Activated CD8-positive, alpha-beta T cell treated with anti-CD3 and anti-CD28 coated beads for 36 hours (primary cell): ENCODE measurements around the gene CD300LF. TPM values are rescaled to one million over a fixed set of nuclear protein-coding genes. Genes with fewer than 3 reads are reported as not detected.

ENCODE experiments used
- ATAC-seq: fragments of 200-7000 bp; cut with Tn5 transposase; one replicate; pipeline ENCODE4 v1.10.0; 2021; ENCODE audit warnings: mild to moderate bottlenecking, moderate library complexity
- CTCF ChIA-PET: fragments of 350-600 bp; sonication (Branson Sonifier 250); formaldehyde crosslinking; loops from one replicate; lab custom pipeline; 2021; ENCODE audit warnings: antibody characterized with exemption; lab: Charles Lee
- POLR2A ChIA-PET: fragments of 350-600 bp; sonication (Branson Sonifier 250); formaldehyde crosslinking; loops from one replicate; lab custom pipeline; 2021; ENCODE audit warnings: antibody characterized with exemption; lab: Charles Lee
- DNase-seq: peaks from one replicate; pipeline ENCODE4 v3.0.0-alpha.2; 2020
- H3K27ac Mint-ChIP-seq: one replicate; pipeline ENCODE4 v1.8.0; 2021; ENCODE audit warnings: mild to moderate bottlenecking, mixed read lengths
- H3K27me3 Mint-ChIP-seq: one replicate; pipeline ENCODE4 v1.8.0; 2021; ENCODE audit warnings: mixed read lengths
- H3K36me3 Mint-ChIP-seq: one replicate; pipeline ENCODE4 v1.8.0; 2021; ENCODE audit warnings: low read depth, mixed read lengths
- H3K4me1 Mint-ChIP-seq: one replicate; pipeline ENCODE4 v1.8.0; 2021; ENCODE audit warnings: low read depth, mixed read lengths
- H3K4me3 Mint-ChIP-seq: one replicate; pipeline ENCODE4 v1.8.0; 2021; ENCODE audit warnings: mild to moderate bottlenecking, moderate library complexity, mixed read lengths
- H3K9me3 Mint-ChIP-seq: one replicate; pipeline ENCODE4 v1.8.0; 2021; ENCODE audit warnings: mixed read lengths
- CTCF ChIP-seq: fragments of 200-600 bp; IDR thresholded peaks from one replicate; pipeline ENCODE4 v1.8.0; 2022; ENCODE audit warnings: antibody characterized with exemption, mild to moderate bottlenecking
- intact Hi-C: fragments of 100-400 bp; cut with micrococcal nuclease; formaldehyde crosslinking; loops from one replicate; pipeline ENCODE4 v1.10.0; 2022
- total RNA-seq, 2 experiments: library from RNA; stranded (reverse); gene quantifications; one replicate each; pipeline ENCODE4 v1.2.3, GENCODE V29; 2021

CD300LF gene
- total RNA-seq, 2 experiments from 2014 or later, result not detected

- Mint-ChIP-seq H3K4me3 (no peak overlapping the region), H3K36me3 (no peaks in the 10 kb centered on the region)
Observed at GRCh38 chr17:74663561-74663960, 49.2 kb downstream of the CD300LF start.

GRCh38 chr17:74659889-74660288 lies 52.8 kb downstream of the CD300LF start:
- POLR2A ChIA-PET, result interaction anchor here (1.3 kb wide), 1 partner anchor 30 kb away, joined by 5 read pairs; no protein-coding TSS in a partner anchor

More at GRCh38 chr17:74663561-74663960, 49.2 kb downstream of the CD300LF start:
- Mint-ChIP-seq H3K4me1 (no peaks in the 10 kb centered on the region), H3K27ac (no peak overlapping the region), H3K9me3 (no peaks in the 10 kb centered on the region), H3K27me3 (peaks cover 26% of the 10 kb centered on the region)
- CTCF ChIA-PET, result interaction anchor here (1.8 to 2.1 kb wide), 2 partner anchors 11 to 74 kb away, joined by 5 to 10 read pairs; partner anchors contain the start of gene RAB37
- no peak for TF ChIP-seq CTCF
- intact Hi-C loops, result no loop called here
- POLR2A ChIA-PET, result no interaction called here
- DNase-seq (no peak), ATAC-seq (no peak)

GRCh38 chr17:74658620-74659019 lies 54.1 kb downstream of the CD300LF start:
- Mint-ChIP-seq H3K4me1 (peaks cover 3% of the 10 kb centered on the region), H3K27ac (no peak overlapping the region), H3K36me3 (no peaks in the 10 kb centered on the region), H3K9me3 (no peaks in the 10 kb centered on the region), H3K4me3 (no peak overlapping the region), H3K27me3 (peaks cover 13% of the 10 kb centered on the region)
- no peak for DNase-seq
- ChIA-PET POLR2A (no interaction called here), CTCF (interaction anchor here (0.7 to 5.8 kb wide), 8 partner anchors 13 to 459 kb away, joined by 3 to 207 read pairs (median 8); partner anchors contain the start of gene RAB37)
- intact Hi-C loops, result loop anchor here (5.0 kb wide), 1 partner anchor 79 kb away; the partner anchor contains the start of gene RAB37
- ATAC-seq, result no peak
- no peak for TF ChIP-seq CTCF

More at GRCh38 chr17:74659889-74660288, 52.8 kb downstream of the CD300LF start:
- H3K9me3 Mint-ChIP-seq, result no peaks in the 10 kb centered on the region
- ATAC-seq (no peak), DNase-seq (no peak)
- H3K27ac Mint-ChIP-seq, result no peak overlapping the region
- intact Hi-C loops, result loop anchor here (5.0 kb wide), 1 partner anchor 77 kb away; the partner anchor contains the start of gene RAB37
- H3K4me1 Mint-ChIP-seq, result peaks cover 3% of the 10 kb centered on the region
- no peak for TF ChIP-seq CTCF
- H3K4me3 Mint-ChIP-seq, result no peak overlapping the region
- CTCF ChIA-PET, result interaction anchor here (0.7 to 5.8 kb wide), 2 partner anchors 16 to 79 kb away, joined by 3 to 207 read pairs; partner anchors contain the start of gene RAB37
- peaks cover 17% of the 10 kb centered on the region for H3K27me3 Mint-ChIP-seq
- H3K36me3 Mint-ChIP-seq, result no peaks in the 10 kb centered on the region

- peaks cover 16% of the 10 kb centered on the region for H3K27me3 Mint-ChIP-seq
Observed at GRCh38 chr17:74654742-74655141, 58.0 kb downstream of the CD300LF start.

More at GRCh38 chr17:74654742-74655141, 58.0 kb downstream of the CD300LF start:
- H3K4me1 Mint-ChIP-seq, result peaks cover 3% of the 10 kb centered on the region
- ATAC-seq, result no peak
- no peak overlapping the region for H3K4me3 Mint-ChIP-seq
- CTCF ChIA-PET, result interaction anchor here (1.1 to 5.8 kb wide), 4 partner anchors 17 to 137 kb away, joined by 3 to 207 read pairs (median 13); partner anchors contain the start of gene RAB37
- no peak for TF ChIP-seq CTCF
- POLR2A ChIA-PET, result no interaction called here
- intact Hi-C loops, result loop anchor here (5.0 kb wide), 1 partner anchor 83 kb away; the partner anchor contains the start of gene RAB37
- no peaks in the 10 kb centered on the region for H3K36me3 Mint-ChIP-seq
- no peaks in the 10 kb centered on the region for H3K9me3 Mint-ChIP-seq
- no peak for DNase-seq
- H3K27ac Mint-ChIP-seq, result no peak overlapping the region
